Suprapubic skin (tissue), 4 donors: ENCODE results near the gene LGALS1. TPM values are rescaled to one million over a fixed set of nuclear protein-coding genes. Genes with fewer than 3 reads are reported as not detected.

Experiments used
- DNase-seq, 2 donors: peaks; one replicate each; pipeline ENCODE4 v3.0.0-alpha.2; 2019; ENCODE audit warnings: low spot score in 2 of 2
- H3K27ac ChIP-seq: fragments of 200-600 bp; sonication (generic); one replicate; pipeline ENCODE4 v1.5.1; 2019
- H3K27me3 ChIP-seq: fragments of 200-600 bp; sonication (generic); one replicate; pipeline ENCODE4 v1.5.1; 2019
- H3K36me3 ChIP-seq: fragments of 200-600 bp; sonication (generic); one replicate; pipeline ENCODE4 v1.5.1; 2019
- H3K4me1 ChIP-seq: fragments of 200-600 bp; sonication (generic); one replicate; pipeline ENCODE4 v1.5.1; 2019
- H3K4me3 ChIP-seq: fragments of 200-600 bp; sonication (generic); one replicate; pipeline ENCODE4 v1.5.1; 2019; ENCODE audit warnings: mild to moderate bottlenecking
- H3K9me3 ChIP-seq: fragments of 200-600 bp; sonication (generic); one replicate; pipeline ENCODE4 v1.5.1; 2019
- CTCF ChIP-seq, 2 donors: fragments of 200-600 bp in 1 of 2; fragments of 450-650 bp in 1 of 2; sonication (generic) in 1 of 2; IDR thresholded peaks; one replicate each; pipeline ENCODE4 v1.5.1; 2016 to 2019; ENCODE audit warnings: antibody characterized with exemption in 2 of 2, mild to moderate bottlenecking in 1 of 2, moderate library complexity in 1 of 2
- EP300 ChIP-seq: sonication (generic); formaldehyde crosslinking; IDR thresholded peaks from one replicate; pipeline ENCODE4 v1.6.1; 2017; ENCODE audit warnings: antibody characterized with exemption
- POLR2A ChIP-seq, 2 donors: fragments of 450-650 bp; IDR thresholded peaks; one replicate each; pipeline ENCODE4 v1.6.1; 2017; ENCODE audit warnings: antibody characterized with exemption in 2 of 2, mild to moderate bottlenecking in 2 of 2, moderate library complexity in 2 of 2
- POLR2AphosphoS5 ChIP-seq, 3 donors: sonication (generic); formaldehyde crosslinking; IDR thresholded peaks; one replicate each; pipeline ENCODE4 v1.6.1; 2017; ENCODE audit warnings: antibody characterized with exemption in 3 of 3
- WGBS: methylation state at CpG from one replicate; pipeline ENCODE4 v1.1.5; 2018; 5-methylcytosine and 5-hydroxymethylcytosine counted together
- total RNA-seq, 4 donors: library from RNA; depleted of rRNA; stranded (reverse); fragments of >200 nt; gene quantifications; one replicate each; pipeline ENCODE4 v1.1.0, GENCODE V29; 2016

Gene LGALS1
- total RNA-seq, 4 donors from 2014 or later: 138 to 277 (median 207) TPM

GRCh38 chr22:37709445-37709765 is 34.0 kb downstream of the LGALS1 start:
- DNase-seq: no peak
- Histone ChIP-seq H3K36me3 (peaks cover 3% of the 10 kb centered on the region), H3K27ac (no peak overlapping the region), H3K27me3 (no peaks in the 10 kb centered on the region), H3K9me3 (no peaks in the 10 kb centered on the region), H3K4me1 (no peaks in the 10 kb centered on the region), H3K4me3 (no peak overlapping the region)
- 100% methylated on average over 1 of the region's 15 CpGs for WGBS
- TF ChIP-seq POLR2AphosphoS5 (IDR thresholded peaks at IDR 0.05): no peak
- TF ChIP-seq EP300: no peak
- no peak for TF ChIP-seq POLR2A (IDR thresholded peaks at IDR 0.05)
- TF ChIP-seq CTCF (IDR thresholded peaks at IDR 0.05): no peak

GRCh38 chr22:37710675-37711074 is 35.2 kb downstream of the LGALS1 start:
- 83% methylated on average over 3 of the region's 3 CpGs for WGBS
- H3K9me3 ChIP-seq: no peaks in the 10 kb centered on the region
- no peak for DNase-seq

DNA sequence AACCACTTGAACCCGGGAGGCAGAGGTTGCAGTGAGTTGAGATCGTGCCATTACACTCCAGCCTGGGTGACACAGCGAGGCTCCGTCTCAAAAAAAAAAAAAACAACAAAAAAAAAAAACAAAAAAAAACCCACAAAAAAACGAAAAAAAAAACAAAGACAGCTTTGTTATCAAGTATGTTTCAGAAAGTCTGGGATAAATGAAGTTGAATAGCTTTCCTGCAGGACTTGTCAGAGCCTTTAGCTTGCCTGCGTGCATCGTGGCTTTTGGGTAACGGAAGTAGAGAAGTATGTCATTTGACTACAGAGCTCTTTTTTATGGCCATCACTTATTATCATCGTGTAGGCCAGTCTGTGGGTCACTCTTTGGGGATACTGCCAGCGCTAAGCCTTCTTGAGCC is 36.1 kb downstream of the LGALS1 start:
- Histone ChIP-seq H3K27ac (no peak overlapping the region), H3K9me3 (no peaks in the 10 kb centered on the region), H3K4me3 (no peak overlapping the region), H3K4me1 (no peaks in the 10 kb centered on the region), H3K27me3 (no peaks in the 10 kb centered on the region), H3K36me3 (peaks cover 3% of the 10 kb centered on the region)
- no peak for DNase-seq
- WGBS: 85% methylated on average over 10 of the region's 10 CpGs
- TF ChIP-seq EP300 (no peak), CTCF (IDR thresholded peaks at IDR 0.05) (no peak), POLR2AphosphoS5 (IDR thresholded peaks at IDR 0.05) (no peak), POLR2A (IDR thresholded peaks at IDR 0.05) (no peak)

More at GRCh38 chr22:37710675-37711074, 35.2 kb downstream of the LGALS1 start:
- Histone ChIP-seq H3K4me3 (no peak overlapping the region), H3K27ac (no peak overlapping the region), H3K4me1 (no peaks in the 10 kb centered on the region), H3K36me3 (peaks cover 3% of the 10 kb centered on the region), H3K27me3 (no peaks in the 10 kb centered on the region)
- TF ChIP-seq POLR2A (IDR thresholded peaks at IDR 0.05) (no peak), POLR2AphosphoS5 (IDR thresholded peaks at IDR 0.05) (no peak), CTCF (IDR thresholded peaks at IDR 0.05) (no peak), EP300 (no peak)

GRCh38 chr22:37713761-37714160 is 38.3 kb downstream of the LGALS1 start:
- Histone ChIP-seq H3K36me3 (peaks cover 3% of the 10 kb centered on the region), H3K27me3 (no peaks in the 10 kb centered on the region), H3K27ac (no peak overlapping the region), H3K4me3 (no peak overlapping the region), H3K9me3 (no peaks in the 10 kb centered on the region), H3K4me1 (no peaks in the 10 kb centered on the region)
- TF ChIP-seq CTCF (IDR thresholded peaks at IDR 0.05) (no peak), POLR2A (IDR thresholded peaks at IDR 0.05) (no peak), POLR2AphosphoS5 (IDR thresholded peaks at IDR 0.05) (no peak), EP300 (no peak)
- 96% methylated on average over 7 of the region's 7 CpGs for WGBS
- no peak for DNase-seq

- Histone ChIP-seq H3K27ac (no peak overlapping the region), H3K4me3 (no peak overlapping the region), H3K4me1 (no peaks in the 10 kb centered on the region), H3K9me3 (no peaks in the 10 kb centered on the region), H3K27me3 (no peaks in the 10 kb centered on the region), H3K36me3 (peaks cover 3% of the 10 kb centered on the region)
- TF ChIP-seq EP300 (no peak), POLR2AphosphoS5 (IDR thresholded peaks at IDR 0.05) (no peak), CTCF (IDR thresholded peaks at IDR 0.05) (no peak), POLR2A (IDR thresholded peaks at IDR 0.05) (no peak)
- no peak for DNase-seq
- WGBS: 86% methylated on average over 2 of the region's 2 CpGs
Measured at GRCh38 chr22:37714634-37715033, 39.2 kb downstream of the LGALS1 start.
